Measurements from ENCODE around the gene NUMBL.

Gene NUMBL

DNA sequence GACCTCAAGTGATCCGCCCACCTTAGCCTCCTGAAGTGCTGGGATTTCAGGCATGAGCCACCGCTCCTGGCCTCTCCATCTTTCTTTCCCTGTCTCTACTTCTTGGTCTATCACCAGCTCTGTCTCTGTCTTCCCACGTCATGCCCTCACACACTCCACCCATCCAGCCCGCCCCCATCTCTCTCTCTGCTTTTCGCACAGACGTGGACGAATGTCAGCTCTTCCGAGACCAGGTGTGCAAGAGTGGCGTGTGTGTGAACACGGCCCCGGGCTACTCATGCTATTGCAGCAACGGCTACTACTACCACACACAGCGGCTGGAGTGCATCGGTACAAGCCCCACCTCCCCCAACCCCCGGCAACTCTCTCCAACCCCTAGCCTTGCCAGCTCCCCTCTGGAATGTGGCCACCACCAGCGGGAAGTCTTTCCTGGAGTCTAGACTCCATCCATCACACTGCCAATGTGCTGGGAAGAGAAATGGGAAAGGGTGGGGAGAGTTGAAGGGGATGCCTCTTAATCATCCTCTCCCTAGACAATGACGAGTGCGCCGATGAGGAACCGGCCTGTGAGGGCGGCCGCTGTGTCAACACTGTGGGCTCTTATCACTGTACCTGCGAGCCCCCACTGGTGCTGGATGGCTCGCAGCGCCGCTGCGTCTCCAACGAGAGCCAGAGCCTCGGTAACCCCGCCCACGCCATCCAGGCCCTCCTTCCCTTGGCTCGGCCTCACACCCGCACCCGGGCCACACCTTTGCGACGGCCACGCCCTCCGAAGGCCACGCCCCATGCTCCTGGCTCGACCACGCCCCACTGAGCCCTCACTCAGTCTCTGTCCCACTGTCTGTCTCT lies 66.8 kb downstream of the NUMBL start:
- no peak overlapping the region for H3K4me3 ChIP-seq (ENCODE audit: low read depth, low read length)
- TF ChIP-seq, protein P1, sequence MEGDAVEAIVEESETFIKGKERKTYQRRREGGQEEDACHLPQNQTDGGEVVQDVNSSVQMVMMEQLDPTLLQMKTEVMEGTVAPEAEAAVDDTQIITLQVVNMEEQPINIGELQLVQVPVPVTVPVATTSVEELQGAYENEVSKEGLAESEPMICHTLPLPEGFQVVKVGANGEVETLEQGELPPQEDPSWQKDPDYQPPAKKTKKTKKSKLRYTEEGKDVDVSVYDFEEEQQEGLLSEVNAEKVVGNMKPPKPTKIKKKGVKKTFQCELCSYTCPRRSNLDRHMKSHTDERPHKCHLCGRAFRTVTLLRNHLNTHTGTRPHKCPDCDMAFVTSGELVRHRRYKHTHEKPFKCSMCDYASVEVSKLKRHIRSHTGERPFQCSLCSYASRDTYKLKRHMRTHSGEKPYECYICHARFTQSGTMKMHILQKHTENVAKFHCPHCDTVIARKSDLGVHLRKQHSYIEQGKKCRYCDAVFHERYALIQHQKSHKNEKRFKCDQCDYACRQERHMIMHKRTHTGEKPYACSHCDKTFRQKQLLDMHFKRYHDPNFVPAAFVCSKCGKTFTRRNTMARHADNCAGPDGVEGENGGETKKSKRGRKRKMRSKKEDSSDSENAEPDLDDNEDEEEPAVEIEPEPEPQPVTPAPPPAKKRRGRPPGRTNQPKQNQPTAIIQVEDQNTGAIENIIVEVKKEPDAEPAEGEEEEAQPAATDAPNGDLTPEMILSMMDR (IDR thresholded peaks at IDR 0.05; ENCODE audit: low read depth, low read length): no peak

DNA sequence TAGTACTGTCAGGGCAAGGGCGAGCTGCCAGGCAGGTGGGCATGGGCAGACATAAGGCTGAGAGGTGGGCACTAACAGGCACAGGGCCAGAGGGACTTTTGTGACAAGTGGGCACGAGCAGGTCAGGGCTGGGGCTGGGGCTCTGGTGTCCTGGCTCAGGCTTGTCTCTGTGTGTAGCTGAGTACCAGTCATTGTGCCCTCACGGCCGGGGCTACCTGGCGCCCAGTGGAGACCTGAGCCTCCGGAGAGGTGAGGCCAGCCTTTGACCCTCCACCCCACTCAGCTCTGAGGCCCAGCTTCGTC lies 67.7 kb downstream of the NUMBL start:
- TF ChIP-seq, protein P1 (IDR thresholded peaks at IDR 0.05; ENCODE audit: low read depth, low read length): no peak

DNA sequence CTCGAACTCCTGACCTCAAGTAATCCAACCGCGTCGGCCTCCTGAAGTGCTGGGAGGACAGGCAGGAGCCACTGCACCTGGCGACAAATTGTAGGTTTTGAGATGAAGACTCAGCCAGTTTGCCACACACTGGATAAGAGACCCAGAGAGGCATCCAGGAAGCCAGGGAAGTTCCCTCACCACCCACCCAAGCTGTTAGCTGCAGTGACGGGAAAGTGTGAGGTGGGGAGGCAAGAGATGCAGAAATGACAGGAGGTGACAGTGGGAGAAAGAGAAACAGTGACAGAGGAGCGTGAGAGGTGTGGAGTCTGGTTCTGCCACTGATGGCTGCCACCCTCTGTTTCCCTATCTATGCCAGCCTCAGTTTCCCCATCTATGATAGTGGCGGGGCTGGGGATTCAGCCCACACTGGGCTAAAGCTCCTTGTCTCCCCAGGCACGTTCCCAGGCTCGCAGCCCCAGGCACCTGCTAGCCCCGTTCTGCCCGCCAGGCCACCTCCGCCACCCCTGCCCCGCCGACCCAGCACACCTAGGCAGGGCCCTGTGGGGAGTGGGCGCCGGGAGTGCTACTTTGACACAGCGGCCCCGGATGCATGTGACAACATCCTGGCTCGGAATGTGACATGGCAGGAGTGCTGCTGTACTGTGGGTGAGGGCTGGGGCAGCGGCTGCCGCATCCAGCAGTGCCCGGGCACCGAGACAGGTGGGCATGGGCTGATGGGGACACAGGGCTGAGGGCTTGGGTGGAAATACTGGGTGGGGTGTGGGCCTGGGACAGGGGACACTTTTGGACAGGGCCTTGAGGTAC lies 68.3 kb downstream of the NUMBL start:
- no peak overlapping the region for H3K4me3 ChIP-seq (ENCODE audit: low read depth, low read length)
- TF ChIP-seq, protein P1 (IDR thresholded peaks at IDR 0.05; ENCODE audit: low read depth, low read length): no peak

More for the DNA sequence above, 67.7 kb downstream of the NUMBL start:
- no peak overlapping the region for H3K4me3 ChIP-seq (ENCODE audit: low read depth, low read length)

DNA sequence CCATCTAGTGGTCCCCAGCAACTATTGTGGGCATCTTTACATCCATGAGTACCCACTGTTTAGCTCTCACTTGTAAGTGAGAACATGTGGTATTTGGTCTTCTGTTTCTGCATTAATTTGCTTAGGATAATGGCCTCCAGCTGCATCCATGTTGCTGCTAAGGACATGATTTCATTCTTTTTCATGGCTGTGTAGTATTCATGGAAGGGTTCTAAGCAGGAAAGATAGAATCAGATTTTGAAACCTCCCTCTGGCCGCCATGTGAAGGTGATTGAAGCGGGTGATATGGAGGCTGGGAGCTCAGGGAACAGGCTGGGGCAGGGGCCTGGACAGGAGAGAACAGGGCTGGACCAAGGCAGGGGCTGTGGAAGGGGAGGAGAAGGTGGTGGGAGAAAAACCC lies 69.2 kb downstream of the NUMBL start:
- H3K4me3 ChIP-seq (ENCODE audit: low read depth, low read length): no peak overlapping the region

DNA sequence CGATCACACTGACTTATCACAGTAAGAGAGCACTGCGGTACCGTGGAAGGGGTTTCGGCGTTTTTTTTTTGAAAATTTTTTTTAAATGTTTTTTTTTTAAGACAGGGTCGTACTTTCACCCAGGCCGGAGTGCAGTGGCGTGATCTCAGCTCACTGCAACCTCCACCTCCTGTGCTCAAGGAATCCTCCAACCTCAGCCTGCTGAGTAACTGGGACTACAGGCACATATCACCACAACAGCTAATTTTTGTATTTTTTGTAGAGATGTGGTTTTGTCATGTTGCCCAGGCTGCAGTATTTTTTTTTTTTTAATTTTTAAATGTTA lies 70.3 kb downstream of the NUMBL start:
- no peak overlapping the region for H3K4me3 ChIP-seq (ENCODE audit: low read depth, low read length)
- TF ChIP-seq, protein P1 (IDR thresholded peaks at IDR 0.05; ENCODE audit: low read depth, low read length): no peak

More for the DNA sequence above, 69.2 kb downstream of the NUMBL start:
- TF ChIP-seq, protein P1 (IDR thresholded peaks at IDR 0.05; ENCODE audit: low read depth, low read length): no peak

DNA sequence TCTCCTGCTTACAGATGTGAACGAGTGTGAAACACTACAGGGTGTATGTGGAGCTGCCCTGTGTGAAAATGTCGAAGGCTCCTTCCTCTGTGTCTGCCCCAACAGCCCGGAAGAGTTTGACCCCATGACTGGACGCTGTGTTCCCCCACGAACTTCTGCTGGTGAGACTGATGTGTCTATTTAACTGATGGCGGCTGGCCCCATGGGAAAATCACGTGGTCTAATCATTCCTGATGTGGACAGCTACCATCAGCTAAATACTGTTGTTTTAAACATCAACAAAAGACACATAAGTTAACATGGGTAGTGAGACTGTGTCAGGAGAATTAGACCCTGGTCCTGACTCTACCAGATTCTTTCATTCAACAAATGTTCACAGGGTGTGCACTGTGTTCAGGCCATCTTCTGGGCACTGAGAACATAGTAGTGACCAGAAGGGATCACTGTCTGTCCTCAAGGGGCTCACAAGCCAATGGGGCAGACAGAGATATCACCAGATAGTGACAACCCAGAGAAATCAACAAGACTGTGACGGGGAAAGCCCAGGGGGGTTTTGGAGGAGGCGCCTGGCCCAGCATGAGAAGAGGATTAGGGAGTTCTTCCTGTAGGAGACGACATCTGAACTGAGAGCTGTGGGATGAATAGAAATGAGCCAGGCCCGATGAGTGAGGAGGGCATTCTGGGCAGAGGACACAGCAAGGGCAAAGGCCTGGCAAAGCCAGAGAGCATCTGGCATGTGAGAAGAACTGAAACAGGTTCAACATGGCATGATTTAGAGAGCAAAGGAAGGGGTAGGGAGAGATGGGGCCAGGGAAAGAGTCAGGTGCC lies 70.9 kb downstream of the NUMBL start:
- TF ChIP-seq, protein P1 (IDR thresholded peaks at IDR 0.05; ENCODE audit: low read depth, low read length): no peak
- no peak overlapping the region for H3K4me3 ChIP-seq (ENCODE audit: low read depth, low read length)
